GM06990 (cell line): ENCODE results near the gene LARGE1.

Source experiments
- DNase-seq: peaks from one replicate; pipeline ENCODE4 v3.0.0-alpha.2; 2011; ENCODE audit not compliant: insufficient read length; ENCODE audit errors: extremely low read depth
- H3K27me3 ChIP-seq: replicated peaks from 2 replicates; pipeline ENCODE4 v1.6.0; 2011; ENCODE audit warnings: low read length; ENCODE audit not compliant: control insufficient read depth, insufficient read depth
- H3K36me3 ChIP-seq: 2 replicates; pipeline ENCODE4 v1.5.1; 2011; ENCODE audit warnings: low read length; ENCODE audit not compliant: control insufficient read depth, insufficient read depth
- H3K4me3 ChIP-seq: replicated peaks from 2 replicates; pipeline ENCODE4 v1.5.1; 2011; ENCODE audit warnings: low read depth, mild to moderate bottlenecking, control low read depth, low read length
- TF ChIP-seq, protein P1 (sequence below): IDR thresholded peaks from 2 replicates; pipeline ENCODE4 v1.5.1; 2011; ENCODE audit warnings: low read length, control low read depth, mild to moderate bottlenecking, inconsistent platforms; ENCODE audit not compliant: insufficient read depth, poor library complexity, severe bottlenecking

LARGE1 gene

DNA sequence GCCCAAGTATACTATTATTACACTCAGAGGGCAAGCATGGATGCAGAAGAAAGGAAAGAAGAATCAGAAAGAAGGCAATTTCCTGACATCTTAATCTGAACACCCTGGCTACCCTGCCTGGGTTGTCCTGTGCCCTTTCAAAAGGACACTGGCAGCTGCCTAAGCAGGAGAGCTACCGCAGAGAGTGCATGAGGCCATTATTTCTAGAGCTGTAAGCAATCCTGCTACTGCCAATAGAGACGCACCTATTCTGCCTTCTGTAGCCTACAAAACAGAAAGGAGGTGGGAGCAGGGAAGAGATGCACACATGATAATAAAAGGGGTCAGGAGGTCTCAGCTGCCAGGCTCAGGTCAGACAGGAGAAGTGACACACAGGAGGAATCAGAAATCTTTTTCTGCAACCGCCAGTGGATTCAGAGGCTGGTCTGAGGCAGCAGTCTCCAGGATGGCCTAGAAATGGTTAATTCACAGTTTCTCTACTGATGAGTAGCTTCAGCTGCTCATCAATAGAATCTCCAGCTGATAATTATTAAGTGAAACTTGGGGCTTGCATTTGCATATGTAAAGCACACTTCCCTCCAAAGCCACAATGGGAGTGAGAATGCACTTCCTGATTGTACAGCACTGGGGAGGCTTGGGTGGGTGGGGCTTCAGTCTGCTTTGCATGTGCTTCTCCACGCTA, 253.9 kb downstream of the LARGE1 start:
- H3K4me3 ChIP-seq: no peak overlapping the region
- TF ChIP-seq, protein P1, sequence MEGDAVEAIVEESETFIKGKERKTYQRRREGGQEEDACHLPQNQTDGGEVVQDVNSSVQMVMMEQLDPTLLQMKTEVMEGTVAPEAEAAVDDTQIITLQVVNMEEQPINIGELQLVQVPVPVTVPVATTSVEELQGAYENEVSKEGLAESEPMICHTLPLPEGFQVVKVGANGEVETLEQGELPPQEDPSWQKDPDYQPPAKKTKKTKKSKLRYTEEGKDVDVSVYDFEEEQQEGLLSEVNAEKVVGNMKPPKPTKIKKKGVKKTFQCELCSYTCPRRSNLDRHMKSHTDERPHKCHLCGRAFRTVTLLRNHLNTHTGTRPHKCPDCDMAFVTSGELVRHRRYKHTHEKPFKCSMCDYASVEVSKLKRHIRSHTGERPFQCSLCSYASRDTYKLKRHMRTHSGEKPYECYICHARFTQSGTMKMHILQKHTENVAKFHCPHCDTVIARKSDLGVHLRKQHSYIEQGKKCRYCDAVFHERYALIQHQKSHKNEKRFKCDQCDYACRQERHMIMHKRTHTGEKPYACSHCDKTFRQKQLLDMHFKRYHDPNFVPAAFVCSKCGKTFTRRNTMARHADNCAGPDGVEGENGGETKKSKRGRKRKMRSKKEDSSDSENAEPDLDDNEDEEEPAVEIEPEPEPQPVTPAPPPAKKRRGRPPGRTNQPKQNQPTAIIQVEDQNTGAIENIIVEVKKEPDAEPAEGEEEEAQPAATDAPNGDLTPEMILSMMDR: no peak
- H3K27me3 ChIP-seq: no peaks in the 10 kb centered on the region
- H3K36me3 ChIP-seq: no peaks in the 10 kb centered on the region
- DNase-seq: no peak

DNA sequence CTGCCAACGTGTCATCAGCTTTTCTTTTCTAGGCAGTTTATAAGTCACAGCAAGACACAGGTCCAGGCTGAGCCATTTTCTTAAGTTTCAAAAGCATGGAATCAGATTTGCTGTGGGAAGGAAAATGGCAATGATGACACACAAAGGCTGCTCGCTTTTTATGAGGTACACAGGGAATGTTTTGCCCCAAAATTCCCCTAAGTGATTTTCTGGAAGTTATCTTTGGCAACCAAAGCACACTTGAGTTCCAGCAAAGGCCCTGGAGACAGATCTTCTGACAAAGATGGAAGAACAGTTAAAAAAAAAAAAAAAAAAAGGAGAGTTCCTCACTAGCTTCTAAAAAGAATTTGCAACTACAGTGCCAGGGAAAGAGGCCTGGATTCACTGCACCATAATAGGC, 260.8 kb downstream of the LARGE1 start:
- Histone ChIP-seq H3K4me3 (no peak overlapping the region), H3K36me3 (no peaks in the 10 kb centered on the region), H3K27me3 (no peaks in the 10 kb centered on the region)
- DNase-seq: no peak
- TF ChIP-seq, protein P1: no peak

DNA sequence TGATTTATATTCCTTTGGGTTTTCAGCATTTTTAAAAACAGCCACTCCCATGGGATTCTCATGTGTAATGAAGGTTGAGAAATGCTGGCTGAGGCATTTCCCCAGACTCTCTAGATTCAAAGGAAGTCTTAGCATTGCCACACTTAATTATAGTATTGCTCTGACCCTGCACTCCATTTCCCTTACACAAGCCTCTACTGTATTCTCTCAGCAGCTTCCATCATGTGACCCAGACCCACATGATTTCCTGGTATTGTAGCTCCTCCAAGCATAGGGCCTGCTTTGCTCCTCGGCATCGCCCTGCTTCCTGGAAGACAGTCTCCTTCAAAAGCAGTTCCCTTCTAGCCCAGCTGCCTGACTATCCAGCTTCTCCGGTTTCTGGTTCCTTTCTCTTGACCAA, 261.5 kb downstream of the LARGE1 start:
- H3K27me3 ChIP-seq: no peaks in the 10 kb centered on the region
- TF ChIP-seq, protein P1: no peak
- no peak overlapping the region for H3K4me3 ChIP-seq
- DNase-seq: no peak
- no peaks in the 10 kb centered on the region for H3K36me3 ChIP-seq

DNA sequence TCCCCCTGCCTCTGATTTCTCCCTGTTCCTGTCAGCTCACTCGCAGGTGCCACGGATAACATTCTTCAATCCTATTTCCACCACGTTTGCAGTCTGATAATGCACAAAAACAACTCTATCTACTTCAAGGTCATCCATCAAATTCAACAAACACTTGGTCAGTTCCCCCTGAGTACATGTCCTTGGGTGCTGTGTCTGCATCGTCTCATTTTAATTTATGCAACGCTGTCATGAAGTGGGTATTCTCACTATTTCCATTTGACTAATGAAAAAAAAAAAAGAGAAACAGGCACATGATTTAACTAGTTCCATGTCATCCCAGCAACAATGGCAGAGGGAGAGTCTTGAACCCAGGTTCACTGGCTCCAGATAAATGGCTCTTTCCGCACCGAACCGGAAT, 262.6 kb downstream of the LARGE1 start:
- no peak for DNase-seq
- Histone ChIP-seq H3K36me3 (no peaks in the 10 kb centered on the region), H3K4me3 (no peak overlapping the region), H3K27me3 (no peaks in the 10 kb centered on the region)
- TF ChIP-seq, protein P1: no peak

GRCh38 chr22:33656808-33657628, 263.3 kb downstream of the LARGE1 start:
- no peaks in the 10 kb centered on the region for H3K27me3 ChIP-seq
- no peak overlapping the region for H3K4me3 ChIP-seq
- H3K36me3 ChIP-seq: no peaks in the 10 kb centered on the region
- TF ChIP-seq, protein P1: no peak
- DNase-seq: no peak
